GM12891 (cell line): ENCODE data around the gene SMAD7.

ENCODE experiments used
- DNase-seq: peaks from one replicate; pipeline ENCODE4 v3.0.0; 2011; ENCODE audit warnings: low spot score; ENCODE audit not compliant: insufficient read length
- FAIRE-seq: peaks from 2 replicates; lab custom pipeline; 2011; peaks lifted over from hg19 to GRCh38; lab: Jason Lieb, UNC
- PAX5 ChIP-seq: IDR thresholded peaks from 2 replicates; pipeline ENCODE4 v1.6.1; 2011; ENCODE audit warnings: low read length, moderate library complexity, mild to moderate bottlenecking; ENCODE audit not compliant: insufficient read depth, severe bottlenecking
- POLR2A ChIP-seq: IDR thresholded peaks from 2 replicates; pipeline ENCODE4 v1.6.1; 2011; ENCODE audit warnings: low read depth, low read length, control low read depth
- POLR2AphosphoS5 ChIP-seq: IDR thresholded peaks from 2 replicates; pipeline ENCODE4 v1.6.1; 2011; ENCODE audit warnings: low read depth, low read length, control low read depth
- POU2F2 ChIP-seq: IDR thresholded peaks from 2 replicates; pipeline ENCODE4 v1.6.1; 2011; ENCODE audit warnings: low read depth, mild to moderate bottlenecking, control low read depth, low read length, moderate library complexity
- SPI1 ChIP-seq: IDR thresholded peaks from 2 replicates; pipeline ENCODE4 v1.6.1; 2011; ENCODE audit warnings: low read depth, low read length, control low read depth
- TAF1 ChIP-seq: IDR thresholded peaks from 2 replicates; pipeline ENCODE4 v1.6.1; 2011; ENCODE audit warnings: low read depth, low read length, control low read depth

SMAD7 gene

GRCh38 chr18:48959921-48960920 lies 9.5 kb upstream of the SMAD7 start:
- FAIRE-seq: no peak
- TF ChIP-seq POLR2AphosphoS5 (no peak), POLR2A (no peak), TAF1 (no peak), POU2F2 (no peak), PAX5 (no peak), SPI1 (no peak)
- DNase-seq: no peak

- no peak for DNase-seq
- TF ChIP-seq PAX5 (no peak), POU2F2 (no peak), TAF1 (no peak), SPI1 (no peak), POLR2A (no peak), POLR2AphosphoS5 (no peak)
- FAIRE-seq: peak; percentile 58
Measured at GRCh38 chr18:48959551-48959920, 8.8 kb upstream of the SMAD7 start.

- TF ChIP-seq POU2F2: no peak
- no peak for FAIRE-seq
- no peak for DNase-seq
Measured at GRCh38 chr18:48958951-48959350, 8.2 kb upstream of the SMAD7 start.

- DNase-seq: no peak
- TF ChIP-seq POLR2AphosphoS5 (no peak), TAF1 (no peak), SPI1 (no peak), PAX5 (no peak), POLR2A (no peak), POU2F2 (no peak)
- FAIRE-seq: no peak
Measured at GRCh38 chr18:48957616-48958015, 6.9 kb upstream of the SMAD7 start.

- FAIRE-seq (no peak), DNase-seq (no peak)
- TF ChIP-seq POLR2A: no peak
Measured at GRCh38 chr18:48957136-48957535, 6.4 kb upstream of the SMAD7 start.

- TF ChIP-seq TAF1: no peak
- FAIRE-seq (no peak), DNase-seq (no peak)
Measured at GRCh38 chr18:48956356-48956755, 5.6 kb upstream of the SMAD7 start.

- no peak for FAIRE-seq
- DNase-seq: no peak
- no peak for TF ChIP-seq POU2F2
- no peak for TF ChIP-seq POLR2AphosphoS5
- 0 out of 2 replicates have a peak, but pooled peaks have one; percentile 10 for TF ChIP-seq SPI1
- no peak for TF ChIP-seq PAX5
Measured at GRCh38 chr18:48955830-48956261, 5.1 kb upstream of the SMAD7 start.

GRCh38 chr18:48954886-48955819 lies 4.4 kb upstream of the SMAD7 start:
- no peak for TF ChIP-seq PAX5
- no peak for TF ChIP-seq POLR2A
- TF ChIP-seq TAF1: no peak
- TF ChIP-seq POU2F2: no peak
- no peak for TF ChIP-seq POLR2AphosphoS5
- no peak for TF ChIP-seq SPI1
- DNase-seq: no peak
- FAIRE-seq: peak; percentile 63

GRCh38 chr18:48953104-48953706 lies 2.4 kb upstream of the SMAD7 start:
- FAIRE-seq: peak; percentile 84

More at GRCh38 chr18:48953104-48953706, 2.4 kb upstream of the SMAD7 start:
- TF ChIP-seq POLR2AphosphoS5 (no peak), PAX5 (no peak), POLR2A (no peak), TAF1 (no peak), POU2F2 (no peak), SPI1 (no peak)
- DNase-seq: no peak
